HepG2 (cell line): ENCODE results near the gene AFAP1. TPM values are rescaled to one million over a fixed set of nuclear protein-coding genes. Genes with fewer than 3 reads are reported as not detected.

Source experiments
- BHLHE40 ChIP-seq: IDR thresholded peaks from 2 replicates; pipeline ENCODE4 v1.6.1; 2011; ENCODE audit warnings: low read length, improper control_type of control experiment
- MED8 ChIP-seq: sonication (generic); formaldehyde crosslinking; IDR thresholded peaks from 2 replicates; pipeline ENCODE4 v1.8.1; 2023; ENCODE audit warnings: mild to moderate bottlenecking, missing genetic modification reagents; ENCODE audit not compliant: insufficient replicate concordance
- MIER3 ChIP-seq: IDR thresholded peaks from 2 replicates; pipeline ENCODE4 v1.6.1; 2016; ENCODE audit warnings: missing compliant biosample characterization, borderline replicate concordance
- RBM22 ChIP-seq: fragments of 200-400 bp; formaldehyde crosslinking; optimal IDR thresholded peaks from 2 replicates; pipeline ENCODE3; 2017; ENCODE audit warnings: mild to moderate bottlenecking, low read length, moderate library complexity
- TMF1 ChIP-seq: sonication (generic); formaldehyde crosslinking; IDR thresholded peaks from 2 replicates; pipeline ENCODE4 v1.8.1; 2022; ENCODE audit warnings: low read depth, missing genetic modification reagents
- ZMYM4 ChIP-seq: sonication (generic); formaldehyde crosslinking; IDR thresholded peaks from 2 replicates; pipeline ENCODE4 v1.8.1; 2023; ENCODE audit warnings: mild to moderate bottlenecking, missing genetic modification reagents
- ZNF337 ChIP-seq: sonication (generic); formaldehyde crosslinking; IDR thresholded peaks from 2 replicates; pipeline ENCODE4 v1.5.1; 2020; ENCODE audit warnings: missing genetic modification reagents, low read depth, mild to moderate bottlenecking, borderline replicate concordance
- ZNF430 ChIP-seq: sonication (generic); formaldehyde crosslinking; IDR thresholded peaks from 2 replicates; pipeline ENCODE4 v1.9.0; 2021; ENCODE audit warnings: mild to moderate bottlenecking, missing genetic modification reagents
- ZNF446 ChIP-seq: sonication (generic); formaldehyde crosslinking; IDR thresholded peaks from 2 replicates; pipeline ENCODE4 v1.5.0; 2020; ENCODE audit warnings: mild to moderate bottlenecking, missing genetic modification reagents
- polyA plus RNA-seq, 8 experiments: library from polyadenylated mRNA; depleted of rRNA in 3 of 8; stranded (reverse) in 7 of 8; unstranded in 1 of 8; fragments of >200 nt; fragmentation: Illumina TruSeq in 4 of 8; extraction: Trizol in 4 of 8; gene quantifications; 2 replicates each; pipeline versions ENCODE4 v1.2.1 to v1.2.3, GENCODE V29; 2011 to 2016; ENCODE audit warnings: low read depth in 4 of 8, missing spikeins in 1 of 8, mixed read lengths in 1 of 8; ENCODE audit not compliant: insufficient read depth in 1 of 8
- total RNA-seq, 5 experiments: library from RNA; depleted of rRNA; stranded (reverse); fragments of >200 nt; fragmentation: Illumina TruSeq; extraction: Trizol; gene quantifications; 2 replicates each; pipeline ENCODE4 v1.2.3, GENCODE V29; 2016; ENCODE audit warnings: low read depth in 1 of 5
- TF ChIP-seq, protein P1 (sequence below): IDR thresholded peaks from 2 replicates; pipeline ENCODE4 v1.6.1; 2016; ENCODE audit warnings: low read depth, missing genetic modification reagents, missing compliant biosample characterization

AFAP1 gene
- total and polyA plus RNA-seq, 2 of the 13 experiments (the other 11 are each of a cell fraction or from before 2014, with no cell fraction given), result 2.5 TPM

DNA sequence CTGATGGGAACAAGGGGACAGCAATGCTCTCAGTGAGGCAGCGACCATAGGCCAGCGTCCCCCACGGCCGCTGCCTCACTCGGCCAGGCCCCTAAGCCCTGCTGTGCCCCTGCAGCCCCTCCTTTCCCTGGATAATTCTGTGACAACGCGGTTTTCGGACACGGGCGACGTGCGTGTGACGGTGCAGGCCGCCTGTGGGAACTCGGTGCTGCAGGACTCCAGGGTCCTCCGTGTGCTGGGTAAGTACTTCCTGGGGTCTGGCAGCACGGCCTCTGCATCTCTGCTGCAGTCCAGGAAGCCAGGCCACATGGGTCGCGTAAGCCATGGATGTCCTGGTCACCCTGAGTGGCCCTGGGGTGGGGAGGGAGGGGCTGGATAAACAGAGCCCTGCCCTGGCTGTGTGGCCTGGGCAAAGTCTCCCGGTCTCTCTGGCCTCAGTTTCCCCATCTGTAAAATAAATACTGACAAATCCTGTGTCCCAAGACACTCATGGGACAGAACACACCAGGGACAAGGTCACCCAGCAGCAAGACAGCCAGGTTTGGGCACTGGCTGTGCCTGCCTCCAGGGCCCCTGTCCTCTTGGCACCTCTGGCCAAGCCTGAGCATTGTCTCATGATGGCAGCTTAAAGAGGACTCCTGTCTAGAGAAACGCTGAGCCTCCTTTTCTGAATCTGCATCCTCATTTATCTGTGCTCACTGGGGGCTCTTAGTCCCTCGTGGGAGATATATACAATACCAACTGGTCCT lies 212.8 kb downstream of the AFAP1 start (continued):
- TF ChIP-seq, protein P1, sequence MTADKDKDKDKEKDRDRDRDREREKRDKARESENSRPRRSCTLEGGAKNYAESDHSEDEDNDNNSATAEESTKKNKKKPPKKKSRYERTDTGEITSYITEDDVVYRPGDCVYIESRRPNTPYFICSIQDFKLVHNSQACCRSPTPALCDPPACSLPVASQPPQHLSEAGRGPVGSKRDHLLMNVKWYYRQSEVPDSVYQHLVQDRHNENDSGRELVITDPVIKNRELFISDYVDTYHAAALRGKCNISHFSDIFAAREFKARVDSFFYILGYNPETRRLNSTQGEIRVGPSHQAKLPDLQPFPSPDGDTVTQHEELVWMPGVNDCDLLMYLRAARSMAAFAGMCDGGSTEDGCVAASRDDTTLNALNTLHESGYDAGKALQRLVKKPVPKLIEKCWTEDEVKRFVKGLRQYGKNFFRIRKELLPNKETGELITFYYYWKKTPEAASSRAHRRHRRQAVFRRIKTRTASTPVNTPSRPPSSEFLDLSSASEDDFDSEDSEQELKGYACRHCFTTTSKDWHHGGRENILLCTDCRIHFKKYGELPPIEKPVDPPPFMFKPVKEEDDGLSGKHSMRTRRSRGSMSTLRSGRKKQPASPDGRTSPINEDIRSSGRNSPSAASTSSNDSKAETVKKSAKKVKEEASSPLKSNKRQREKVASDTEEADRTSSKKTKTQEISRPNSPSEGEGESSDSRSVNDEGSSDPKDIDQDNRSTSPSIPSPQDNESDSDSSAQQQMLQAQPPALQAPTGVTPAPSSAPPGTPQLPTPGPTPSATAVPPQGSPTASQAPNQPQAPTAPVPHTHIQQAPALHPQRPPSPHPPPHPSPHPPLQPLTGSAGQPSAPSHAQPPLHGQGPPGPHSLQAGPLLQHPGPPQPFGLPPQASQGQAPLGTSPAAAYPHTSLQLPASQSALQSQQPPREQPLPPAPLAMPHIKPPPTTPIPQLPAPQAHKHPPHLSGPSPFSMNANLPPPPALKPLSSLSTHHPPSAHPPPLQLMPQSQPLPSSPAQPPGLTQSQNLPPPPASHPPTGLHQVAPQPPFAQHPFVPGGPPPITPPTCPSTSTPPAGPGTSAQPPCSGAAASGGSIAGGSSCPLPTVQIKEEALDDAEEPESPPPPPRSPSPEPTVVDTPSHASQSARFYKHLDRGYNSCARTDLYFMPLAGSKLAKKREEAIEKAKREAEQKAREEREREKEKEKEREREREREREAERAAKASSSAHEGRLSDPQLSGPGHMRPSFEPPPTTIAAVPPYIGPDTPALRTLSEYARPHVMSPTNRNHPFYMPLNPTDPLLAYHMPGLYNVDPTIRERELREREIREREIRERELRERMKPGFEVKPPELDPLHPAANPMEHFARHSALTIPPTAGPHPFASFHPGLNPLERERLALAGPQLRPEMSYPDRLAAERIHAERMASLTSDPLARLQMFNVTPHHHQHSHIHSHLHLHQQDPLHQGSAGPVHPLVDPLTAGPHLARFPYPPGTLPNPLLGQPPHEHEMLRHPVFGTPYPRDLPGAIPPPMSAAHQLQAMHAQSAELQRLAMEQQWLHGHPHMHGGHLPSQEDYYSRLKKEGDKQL (CRISPR knock-in tag), result no peak
- TF ChIP-seq BHLHE40 (no peak), ZNF430 (CRISPR knock-in tag) (no peak), MED8 (no peak), TMF1 (CRISPR knock-in tag) (no peak), MIER3 (no peak), RBM22 (no peak), ZMYM4 (CRISPR knock-in tag) (no peak), ZNF446 (CRISPR knock-in tag) (no peak), ZNF337 (CRISPR knock-in tag) (no peak)
